ENCODE results near the gene GNE.
"Not testable (repeated sequence)": the region's sequence is repeated elsewhere in the genome, so short reads cannot be mapped to it uniquely, and the experiment has no call there.

The GNE gene, protein sequence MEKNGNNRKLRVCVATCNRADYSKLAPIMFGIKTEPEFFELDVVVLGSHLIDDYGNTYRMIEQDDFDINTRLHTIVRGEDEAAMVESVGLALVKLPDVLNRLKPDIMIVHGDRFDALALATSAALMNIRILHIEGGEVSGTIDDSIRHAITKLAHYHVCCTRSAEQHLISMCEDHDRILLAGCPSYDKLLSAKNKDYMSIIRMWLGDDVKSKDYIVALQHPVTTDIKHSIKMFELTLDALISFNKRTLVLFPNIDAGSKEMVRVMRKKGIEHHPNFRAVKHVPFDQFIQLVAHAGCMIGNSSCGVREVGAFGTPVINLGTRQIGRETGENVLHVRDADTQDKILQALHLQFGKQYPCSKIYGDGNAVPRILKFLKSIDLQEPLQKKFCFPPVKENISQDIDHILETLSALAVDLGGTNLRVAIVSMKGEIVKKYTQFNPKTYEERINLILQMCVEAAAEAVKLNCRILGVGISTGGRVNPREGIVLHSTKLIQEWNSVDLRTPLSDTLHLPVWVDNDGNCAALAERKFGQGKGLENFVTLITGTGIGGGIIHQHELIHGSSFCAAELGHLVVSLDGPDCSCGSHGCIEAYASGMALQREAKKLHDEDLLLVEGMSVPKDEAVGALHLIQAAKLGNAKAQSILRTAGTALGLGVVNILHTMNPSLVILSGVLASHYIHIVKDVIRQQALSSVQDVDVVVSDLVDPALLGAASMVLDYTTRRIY

DNA sequence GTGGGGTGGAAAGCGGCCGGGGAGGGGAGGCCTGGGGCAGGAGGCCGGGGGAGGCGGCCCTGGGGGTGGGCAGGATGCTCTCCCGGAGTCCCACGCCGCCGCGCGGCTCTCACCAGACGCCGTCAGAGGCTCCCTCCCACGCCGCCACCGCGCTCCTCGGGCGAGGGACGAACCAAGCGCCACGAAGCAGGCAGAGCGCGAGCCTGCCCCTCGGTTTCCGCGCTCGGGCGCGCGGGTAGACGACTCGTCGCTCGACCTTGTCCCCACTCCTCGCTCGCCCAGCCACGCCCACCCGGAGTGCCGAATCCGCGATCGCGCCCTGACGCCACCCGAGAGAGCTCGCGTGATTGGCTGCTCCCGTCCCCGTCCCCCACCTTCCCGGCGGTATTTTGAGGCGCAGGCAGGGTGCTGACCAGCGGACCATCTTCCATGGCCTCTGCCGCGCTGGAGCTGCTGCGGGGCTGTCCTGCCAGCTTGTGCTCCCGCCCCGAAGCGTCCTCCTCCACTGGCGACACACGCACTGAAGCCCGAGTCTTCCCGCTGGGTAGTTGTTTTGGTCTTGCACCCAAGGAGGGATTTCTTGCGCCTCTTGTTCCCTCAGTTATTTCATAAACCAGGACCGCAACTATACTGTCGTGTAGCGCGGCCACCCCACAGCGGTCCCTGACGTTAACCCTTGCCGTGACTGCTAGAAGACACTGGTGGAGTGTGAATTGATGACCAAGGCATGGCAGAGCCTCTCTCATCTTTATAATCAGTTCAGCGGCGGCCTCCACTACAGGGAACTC lies at the start of gene GNE:
Gene GNE, minus strand, starts transcription at position 241 of the 788 bp plus-strand sequence. CDS start 9,093 bp downstream, outside the sequence.
- peak; percentile 96 to 99 for DNase-seq (ENCODE audit: low read depth in 2 of 2)

DNA sequence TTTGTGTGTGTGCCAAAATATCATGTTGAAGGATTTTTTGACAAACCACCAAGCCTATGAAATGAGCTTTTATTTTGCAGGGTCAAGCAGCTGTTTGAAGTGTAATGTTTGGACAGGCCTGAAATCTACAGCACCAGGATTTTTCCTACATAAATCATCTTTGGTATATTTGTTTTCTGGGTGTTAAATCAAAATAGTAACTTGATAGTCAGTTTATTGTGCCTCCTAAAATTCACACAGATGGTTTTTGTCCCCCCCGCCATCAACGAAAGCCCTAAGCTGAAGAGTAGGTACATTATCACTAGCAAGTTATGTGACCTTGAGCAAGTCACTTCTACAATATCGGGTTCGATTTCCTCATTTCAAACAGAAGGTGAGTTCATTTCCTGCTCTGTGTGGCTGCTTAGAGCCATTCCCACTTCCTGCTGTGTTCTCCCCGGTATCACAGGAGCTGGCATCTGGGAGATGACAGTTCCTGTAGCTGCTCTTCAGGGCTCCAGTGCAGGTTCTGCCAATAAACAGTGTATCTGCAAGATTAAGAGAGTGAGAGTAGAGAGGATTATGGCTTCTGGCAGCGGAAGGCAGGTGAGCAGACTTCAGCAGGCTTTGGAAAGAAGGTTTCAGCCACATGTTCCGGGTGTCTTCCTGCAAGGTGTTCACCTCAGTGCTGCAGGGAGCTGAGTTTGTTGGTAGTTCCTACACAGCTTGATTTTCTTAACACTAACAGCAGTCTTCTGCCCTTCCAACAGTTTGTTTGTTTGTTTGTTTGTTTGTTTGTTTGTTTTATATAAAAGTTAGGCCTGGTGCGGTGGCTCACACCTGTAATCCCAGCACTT lies 48.4 kb upstream of the GNE start:
- no peak for DNase-seq (ENCODE audit: low read depth in 2 of 2)

DNA sequence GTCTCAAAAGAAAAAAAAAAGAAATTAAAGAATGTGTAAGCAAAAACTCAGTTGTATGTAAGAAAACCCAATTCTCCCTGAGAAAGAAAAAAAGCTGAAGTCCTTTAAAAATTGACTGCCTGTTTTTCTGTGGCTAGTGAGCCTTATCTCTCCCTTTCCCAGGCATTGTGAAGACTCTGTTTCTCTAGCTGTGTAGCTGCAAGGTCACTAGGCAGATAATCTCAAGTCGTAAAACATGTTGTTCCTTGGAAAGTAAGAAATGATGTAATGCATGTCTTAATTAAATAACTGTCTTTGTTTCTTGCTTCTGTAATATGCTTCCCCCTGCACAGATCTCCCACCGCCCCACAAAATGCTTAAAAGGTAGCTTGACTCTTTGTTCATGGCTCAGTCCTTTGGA lies 46.1 kb upstream of the GNE start:
- not testable (repeated sequence) for DNase-seq (ENCODE audit: low read depth in 2 of 2)

DNA sequence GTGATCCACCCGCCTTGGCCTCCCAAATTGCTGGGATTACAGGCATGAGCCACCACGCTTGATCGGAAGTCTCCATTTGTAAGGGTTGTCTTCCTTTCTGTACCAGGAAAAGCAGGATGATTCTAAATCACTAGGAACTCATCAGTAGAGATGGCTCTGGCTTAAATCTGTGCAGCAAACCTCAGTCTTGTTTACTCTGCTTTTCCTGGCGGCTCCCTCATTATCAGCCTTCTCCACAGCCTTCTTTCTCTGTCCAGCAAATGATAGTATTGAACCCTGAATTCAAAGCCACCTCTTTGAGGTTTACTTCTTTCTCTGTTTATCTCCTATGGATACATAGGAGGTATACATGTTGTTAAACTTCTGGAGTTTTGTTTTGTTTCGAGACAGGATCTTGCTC lies 43.0 kb upstream of the GNE start:
- DNase-seq (ENCODE audit: low read depth in 2 of 2): no peak

DNA sequence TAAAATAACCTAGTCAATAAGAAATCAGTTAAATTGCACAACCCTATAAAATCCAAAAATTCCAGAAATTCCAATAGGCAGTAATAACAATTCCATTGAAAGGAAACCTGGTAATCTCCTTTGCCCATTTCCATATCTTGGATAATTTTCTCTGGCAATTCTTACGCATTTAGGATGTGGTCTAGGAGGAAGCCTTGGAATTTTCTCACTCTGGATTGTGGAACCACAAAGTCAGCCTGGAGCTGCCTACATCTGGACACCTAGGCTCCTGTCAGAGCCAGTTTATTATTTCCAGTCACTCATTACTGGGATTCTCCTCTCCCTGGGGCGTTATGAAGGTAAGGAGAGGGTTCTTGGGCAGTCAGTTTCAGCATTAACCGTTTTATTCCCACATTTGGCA lies 40.3 kb upstream of the GNE start:
- no peak for DNase-seq (ENCODE audit: low read depth in 2 of 2)

DNA sequence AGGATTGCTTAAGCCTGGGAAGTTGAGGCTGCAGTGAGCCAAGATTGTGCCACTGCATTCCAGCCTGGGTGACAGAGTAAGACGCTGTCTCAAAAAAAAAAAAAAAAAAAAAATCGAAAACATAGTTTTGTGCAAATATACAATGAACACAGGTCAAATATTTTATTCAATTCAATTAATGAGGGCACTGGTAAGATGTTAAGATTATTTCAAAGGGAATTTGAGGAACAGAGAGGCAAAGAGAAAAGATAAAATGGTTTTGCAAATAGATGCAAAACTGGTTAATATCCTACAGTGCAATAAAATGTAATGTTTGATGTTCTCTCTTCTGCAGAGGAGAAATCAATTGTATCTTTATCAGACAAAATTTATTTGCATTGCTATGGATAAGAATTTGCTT lies 39.5 kb upstream of the GNE start:
- DNase-seq (ENCODE audit: low read depth in 2 of 2): no peak

DNA sequence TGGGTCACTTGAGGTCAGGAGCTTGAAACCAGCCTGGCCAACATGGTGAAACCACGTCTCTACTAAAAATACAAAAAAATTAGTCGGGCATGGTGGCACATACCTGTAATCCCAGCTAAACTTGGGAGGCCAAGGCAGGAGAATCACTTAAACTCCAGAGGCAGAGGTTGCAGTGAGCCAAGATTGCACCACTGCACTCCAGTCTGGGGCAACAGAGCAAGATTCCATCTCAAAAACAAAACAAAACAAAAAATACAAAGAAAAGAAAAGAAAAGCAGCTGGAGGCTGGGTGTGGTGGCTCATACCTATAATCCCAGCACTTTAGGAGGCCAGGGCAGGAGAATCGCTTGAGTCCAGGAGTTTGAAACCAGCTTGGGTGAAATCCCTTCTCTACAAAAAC lies 36.7 kb upstream of the GNE start:
- not testable (repeated sequence) for DNase-seq (ENCODE audit: low read depth in 2 of 2)

DNA sequence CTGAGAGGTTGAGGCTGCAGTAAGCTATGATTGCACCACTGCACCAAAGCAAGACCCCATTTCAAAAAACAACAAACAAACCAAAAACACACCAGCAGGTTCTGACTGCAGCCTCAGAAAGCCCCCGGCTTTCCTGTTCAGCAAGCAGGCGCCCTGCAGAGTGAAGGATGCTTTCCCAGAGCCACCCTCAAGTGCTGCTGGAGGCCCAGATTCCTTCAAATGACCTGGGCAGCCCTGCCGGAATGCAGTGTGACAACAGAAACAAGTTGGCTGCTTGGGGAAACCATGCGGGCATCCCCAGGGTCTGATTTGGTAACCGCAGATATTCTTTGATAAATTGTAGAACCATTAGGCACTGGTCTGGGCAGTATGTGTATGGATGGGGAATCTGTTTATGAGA lies 35.7 kb upstream of the GNE start:
- DNase-seq (ENCODE audit: low read depth in 2 of 2): no peak

DNA sequence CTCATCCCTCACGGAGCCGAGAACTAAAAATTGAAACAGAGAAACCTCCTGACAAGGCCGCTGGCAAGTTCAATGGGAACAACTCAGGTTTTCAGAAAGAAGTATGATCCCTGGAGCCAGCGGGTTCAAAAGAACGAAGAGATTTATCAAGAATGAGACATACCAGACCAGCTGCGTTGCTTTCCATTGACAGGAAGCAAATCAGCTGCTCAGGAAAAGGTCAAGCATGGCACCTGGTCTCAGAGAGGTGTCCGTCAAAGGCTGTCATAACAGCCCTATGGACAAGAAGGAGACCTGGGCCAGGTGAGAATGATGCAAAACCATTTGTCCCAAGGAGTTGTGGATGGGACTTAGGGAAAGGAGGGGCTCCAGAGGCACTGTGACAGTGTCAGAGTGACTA lies 34.9 kb upstream of the GNE start:
- no peak for DNase-seq (ENCODE audit: low read depth in 2 of 2)

DNA sequence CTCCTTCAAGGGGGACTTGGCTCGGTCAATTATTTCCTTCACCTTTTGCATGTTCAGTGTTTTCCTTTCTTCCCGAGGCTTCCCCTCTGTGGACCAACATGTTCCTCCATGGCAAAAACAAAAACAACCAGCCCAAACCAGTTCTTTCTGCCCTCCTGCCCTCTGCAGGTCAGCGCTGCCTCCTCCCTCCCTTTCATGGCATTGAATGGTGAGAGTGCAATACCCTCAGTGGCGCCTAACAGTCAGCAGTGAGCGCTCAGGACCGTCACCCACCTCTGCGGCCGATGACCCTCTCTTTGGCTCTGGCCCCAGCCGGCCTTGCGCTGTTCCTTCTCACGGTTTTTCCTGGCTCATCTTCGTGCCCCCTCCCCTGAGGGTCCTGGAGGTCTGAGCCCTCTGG lies 34.4 kb upstream of the GNE start:
- DNase-seq (ENCODE audit: low read depth in 2 of 2): no peak

DNA sequence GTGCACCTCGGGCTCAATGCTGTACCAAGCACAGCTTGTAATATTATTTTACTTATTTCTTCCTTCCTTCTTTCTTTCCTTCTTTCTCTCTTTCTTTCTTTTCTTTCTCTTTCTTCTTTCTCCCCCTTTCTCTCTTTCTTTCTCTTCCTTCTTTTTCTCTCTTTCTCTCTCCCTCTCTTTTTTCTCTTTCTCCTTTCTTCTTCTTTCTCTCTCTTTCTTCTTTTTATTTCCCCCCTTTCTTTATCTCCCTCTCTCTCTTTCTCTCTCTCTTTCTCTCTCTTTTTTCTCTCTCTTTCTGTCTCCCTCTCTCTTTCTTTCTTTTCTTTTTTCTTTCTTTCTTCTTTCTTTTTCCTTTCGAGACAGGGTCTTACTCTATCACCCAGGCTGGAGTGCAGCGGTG lies 32.7 kb upstream of the GNE start:
- no peak for DNase-seq (ENCODE audit: low read depth in 2 of 2)

DNA sequence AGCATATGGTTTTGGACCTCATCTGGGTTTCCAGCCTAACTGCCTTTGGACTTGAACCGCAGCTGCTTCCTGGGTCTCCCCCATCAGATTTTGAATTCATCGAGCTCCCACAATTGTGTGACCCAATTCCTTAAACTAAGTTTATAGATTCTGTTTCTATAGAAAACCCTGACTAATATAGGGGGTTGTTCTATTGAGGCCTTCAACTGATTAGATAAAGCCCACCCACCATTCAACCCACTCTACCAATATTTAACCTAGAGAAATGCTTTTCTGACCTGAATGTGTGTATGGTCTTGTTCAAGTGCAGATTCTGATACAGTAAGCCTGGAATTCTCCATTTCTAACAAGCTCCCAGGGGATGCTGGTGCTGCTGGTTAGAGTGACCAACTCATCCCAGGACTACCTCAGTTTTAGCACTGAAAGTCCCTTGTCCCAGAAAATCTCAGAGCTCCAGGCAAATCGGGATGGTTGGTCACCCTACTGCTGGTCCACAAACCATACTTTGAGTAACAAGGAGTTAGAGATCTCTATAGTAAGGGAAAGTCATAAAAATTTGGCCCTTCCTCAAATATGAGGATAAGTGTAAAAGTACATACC lies 31.7 kb upstream of the GNE start:
- no peak for DNase-seq (ENCODE audit: low read depth in 2 of 2)

DNA sequence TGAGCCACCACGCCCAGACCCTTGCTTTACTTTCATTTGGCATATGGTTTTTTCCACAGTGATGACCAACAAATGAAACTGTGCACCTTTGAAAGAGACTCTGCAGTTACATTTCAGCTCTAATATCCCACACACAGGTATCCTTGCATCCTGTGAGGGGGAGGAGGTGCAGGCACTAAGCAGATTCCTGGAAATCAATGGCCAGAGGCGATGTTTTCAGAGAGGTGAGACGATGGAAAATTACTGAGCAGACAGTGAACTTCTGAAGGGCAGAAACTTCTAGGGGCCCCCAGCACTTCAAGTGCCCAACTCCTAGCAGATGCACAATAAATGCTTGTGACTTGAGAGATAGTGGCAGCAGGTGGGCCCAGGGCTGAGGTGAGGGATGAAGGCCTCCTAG lies 29.8 kb upstream of the GNE start:
- no peak for DNase-seq (ENCODE audit: low read depth in 2 of 2)

DNA sequence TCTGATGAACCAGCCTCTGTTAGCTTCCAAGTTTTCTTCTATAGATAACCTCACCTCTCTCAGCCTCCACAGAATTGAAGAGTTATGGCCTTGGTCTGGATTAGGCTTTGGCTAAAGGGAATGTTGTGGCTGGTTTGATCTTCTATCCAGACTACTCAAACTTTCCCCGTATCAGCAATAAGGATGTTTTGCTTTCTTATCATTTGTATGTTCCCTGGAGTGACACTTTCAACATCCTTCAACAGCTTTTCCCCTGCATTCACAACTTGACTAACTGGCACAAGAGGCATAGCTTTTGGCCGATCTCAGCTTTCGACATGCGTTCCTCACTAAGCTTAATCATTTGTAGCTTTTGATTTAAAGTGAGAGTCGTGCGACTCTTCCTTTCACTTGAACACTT lies 28.1 kb upstream of the GNE start:
- DNase-seq (ENCODE audit: low read depth in 2 of 2): no peak

DNA sequence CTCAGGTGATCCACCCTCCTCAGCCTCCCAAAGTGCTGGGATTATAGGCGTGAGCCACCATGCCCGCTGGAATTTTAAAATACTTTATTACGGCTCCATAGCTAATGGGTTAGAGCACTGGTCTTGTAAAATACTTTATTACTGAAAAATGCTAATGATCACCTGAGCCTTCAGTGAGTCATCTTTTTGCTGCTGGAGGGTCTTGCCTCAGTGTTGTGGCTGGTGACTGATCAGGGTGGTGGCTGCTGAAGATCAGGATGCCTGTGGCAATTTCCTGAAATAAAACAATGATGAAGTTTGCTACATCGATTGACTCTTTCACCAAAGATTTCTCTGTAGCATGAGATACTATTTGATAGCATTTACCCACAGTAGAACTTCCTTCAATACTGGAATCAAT lies 26.0 kb upstream of the GNE start:
- DNase-seq (ENCODE audit: low read depth in 2 of 2): no peak

DNA sequence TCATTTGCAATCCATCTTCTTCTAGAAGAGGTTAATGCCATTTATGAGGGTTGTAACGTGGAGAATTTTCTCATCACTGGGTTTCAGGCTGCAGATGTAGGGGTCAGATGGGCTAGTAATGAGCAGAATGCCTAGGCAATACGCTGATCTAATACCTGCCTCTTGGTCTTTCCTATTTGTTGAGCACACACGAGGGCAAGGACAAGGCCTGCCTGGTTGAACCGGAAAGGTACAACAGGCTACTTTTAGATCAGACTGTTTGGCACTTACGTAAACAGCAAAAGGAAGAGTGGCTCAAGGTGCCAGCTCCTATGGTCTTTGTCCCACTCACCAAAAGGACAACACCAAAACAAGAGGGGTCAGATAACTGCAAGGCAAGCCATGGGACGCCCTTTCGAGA lies 24.0 kb upstream of the GNE start:
- no peak for DNase-seq (ENCODE audit: low read depth in 2 of 2)

DNA sequence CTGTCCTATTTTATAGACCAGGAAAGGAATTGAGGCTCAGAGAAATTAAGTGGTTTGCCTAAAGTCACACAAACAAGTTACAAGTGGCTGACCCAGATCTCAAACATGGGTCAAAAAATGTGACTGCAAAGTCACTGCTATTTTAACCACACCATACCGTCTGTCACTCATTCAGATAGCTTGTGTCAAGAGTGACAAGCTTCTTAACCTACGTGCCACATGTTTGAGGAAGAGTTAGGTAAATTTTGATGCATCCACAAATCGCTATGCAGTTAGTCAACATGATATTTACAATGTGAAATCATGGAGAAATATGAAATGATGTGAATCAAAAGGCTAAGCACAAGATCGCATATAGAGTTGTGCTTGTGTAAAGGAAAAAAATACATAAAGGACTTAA lies 22.7 kb upstream of the GNE start:
- DNase-seq (ENCODE audit: low read depth in 2 of 2): no peak

DNA sequence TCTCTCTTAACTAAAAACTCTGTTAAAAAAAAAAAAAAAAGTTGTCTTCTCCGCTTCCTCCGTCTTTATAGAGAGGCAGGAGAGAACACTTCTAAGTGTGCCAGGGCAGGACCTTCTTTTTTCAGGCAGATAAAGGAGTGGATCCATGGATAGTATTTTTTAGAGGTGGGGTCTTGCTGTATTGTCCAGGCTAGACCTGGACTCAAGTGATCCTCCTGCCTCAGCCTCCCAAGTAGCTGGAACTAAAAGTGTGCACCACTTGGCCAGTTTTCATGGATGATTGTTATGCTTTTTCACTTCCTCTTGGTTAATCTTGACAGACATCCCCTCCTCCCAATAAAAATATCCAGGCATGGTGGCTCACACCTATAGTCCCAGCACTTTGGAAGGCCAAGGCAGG lies 20.0 kb upstream of the GNE start:
- DNase-seq (ENCODE audit: low read depth in 2 of 2): no peak

DNA sequence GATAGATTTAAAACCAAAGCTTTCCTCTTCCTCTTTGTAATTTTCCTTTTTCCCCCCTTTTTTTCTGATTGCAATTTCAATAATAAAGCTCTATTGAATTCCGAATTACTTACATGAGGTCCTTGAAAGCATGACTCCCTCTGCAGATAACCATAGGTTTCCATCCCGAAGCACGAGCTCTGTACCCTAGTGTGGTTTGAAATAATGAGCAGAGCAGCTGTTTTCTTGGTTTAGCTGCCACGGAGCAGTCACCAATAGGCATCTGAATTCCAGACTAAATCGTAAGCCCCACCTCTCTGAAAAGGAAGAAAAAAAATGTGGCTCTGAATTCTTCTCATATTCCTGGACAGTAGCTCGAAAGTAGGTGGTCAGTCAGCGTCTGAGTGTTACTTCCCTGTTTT lies 18.5 kb upstream of the GNE start:
- no peak for DNase-seq (ENCODE audit: low read depth in 2 of 2)

DNA sequence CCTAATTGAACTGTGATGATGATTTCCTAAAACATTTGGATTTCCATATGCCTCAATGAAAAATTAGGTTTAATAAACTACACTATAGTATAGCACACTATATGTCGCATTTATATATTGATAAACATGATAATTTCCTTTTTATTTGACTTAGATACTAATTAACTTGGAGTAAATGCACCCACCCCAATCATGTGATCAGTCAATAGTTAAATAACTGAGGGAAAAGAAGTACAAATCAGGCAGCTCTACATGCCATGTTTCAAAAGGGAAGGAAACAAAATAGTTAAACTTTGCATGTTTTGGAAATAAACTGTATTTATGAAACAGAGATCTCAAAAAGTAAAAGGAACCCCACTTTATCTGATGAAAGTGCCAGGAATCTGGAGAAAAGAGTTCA lies 18.0 kb upstream of the GNE start:
- no peak for DNase-seq (ENCODE audit: low read depth in 2 of 2)

DNA sequence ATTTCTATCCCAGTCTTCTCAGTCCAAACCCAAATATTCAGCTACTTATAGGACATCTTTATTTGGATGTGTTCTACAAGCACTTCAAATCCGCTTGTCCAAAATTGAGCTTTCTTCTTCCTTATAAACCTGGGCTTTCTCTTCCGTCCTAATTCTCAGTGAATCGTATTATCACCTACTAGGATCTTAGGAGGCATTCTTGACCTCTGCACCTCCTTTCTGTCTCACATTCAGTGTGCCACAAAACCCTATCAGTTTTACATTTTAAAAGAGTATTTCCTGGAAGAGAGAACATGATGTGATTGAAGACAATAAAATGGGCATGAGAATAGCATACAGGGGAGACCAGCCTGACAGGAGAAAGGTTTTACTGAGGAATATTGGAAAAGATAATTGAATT lies 16.8 kb upstream of the GNE start:
- no peak for DNase-seq (ENCODE audit: low read depth in 2 of 2)

Measured in stimulated activated CD8-positive, alpha-beta memory T cell treated with anti-CD3 and anti-CD28 coated beads, Interleukin-7, amount 100 ng/mL, for 4 hours (primary cell).